Coronary artery (tissue), 2 donors: ENCODE data around the gene SNAP47.

Experiments used
- DNase-seq: peaks from one replicate; pipeline ENCODE4 v3.0.0-alpha.2; 2017; ENCODE audit warnings: low spot score
- H3K27ac ChIP-seq, 2 donors: fragments of 200-600 bp; sonication (generic); one replicate each; pipeline ENCODE4 v1.5.1; 2016 to 2019
- H3K4me3 ChIP-seq: fragments of 200-600 bp; sonication (generic); 2 replicates; pipeline ENCODE4 v1.5.1; 2016; ENCODE audit warnings: mild to moderate bottlenecking, moderate library complexity
- CTCF ChIP-seq: fragments of 200-600 bp; sonication (generic); IDR thresholded peaks from one replicate; pipeline ENCODE4 v1.5.1; 2019; ENCODE audit warnings: antibody characterized with exemption

SNAP47 gene

GRCh38 chr1:227779685-227780084, 44.5 kb downstream of the SNAP47 start:
- Histone ChIP-seq H3K27ac (no peak overlapping the region), H3K4me3 (no peak overlapping the region)
- no peak for TF ChIP-seq CTCF
- DNase-seq = no peak

GRCh38 chr1:227780101-227781044, 45.1 kb downstream of the SNAP47 start:
- peak; percentile 68 for DNase-seq
- Histone ChIP-seq H3K27ac (no peak overlapping the region), H3K4me3 (no peak overlapping the region)
- no peak for TF ChIP-seq CTCF

GRCh38 chr1:227781314-227781930, 46.2 kb downstream of the SNAP47 start:
- peak; percentile 67 for DNase-seq
- TF ChIP-seq CTCF = no peak
- Histone ChIP-seq H3K27ac (no peak overlapping the region), H3K4me3 (no peak overlapping the region)

GRCh38 chr1:227782226-227782625, 47.0 kb downstream of the SNAP47 start:
- TF ChIP-seq CTCF = no peak
- Histone ChIP-seq H3K27ac (no peak overlapping the region), H3K4me3 (no peak overlapping the region)
- DNase-seq = peak; percentile 43

GRCh38 chr1:227785094-227785804, 50.0 kb downstream of the SNAP47 start:
- TF ChIP-seq CTCF = no peak
- Histone ChIP-seq H3K4me3 (no peak overlapping the region), H3K27ac (no peak overlapping the region)
- peak; percentile 46 for DNase-seq

GRCh38 chr1:227785805-227786671, 50.8 kb downstream of the SNAP47 start:
- Histone ChIP-seq H3K27ac (no peak overlapping the region), H3K4me3 (no peak overlapping the region)
- peak; percentile 56 for DNase-seq
- TF ChIP-seq CTCF = no peak
